Neural cell (in vitro differentiated cells): ENCODE results near the gene ASIP. TPM values are rescaled to one million over a fixed set of nuclear protein-coding genes. Genes with fewer than 3 reads are reported as not detected.

Experiments used
- H2AFZ ChIP-seq: fragments of 200-600, 300-800 bp; sonication (generic), shearing (Covaris generic); 2 replicates; pipeline ENCODE4 v1.6.0; 2014; ENCODE audit warnings: low read depth, mild to moderate bottlenecking, antibody characterized with exemption, low read length, moderate library complexity
- H3F3A ChIP-seq: fragments of 200-600 bp; shearing (Covaris generic); 2 replicates; pipeline ENCODE4 v1.6.1; 2016; ENCODE audit warnings: mild to moderate bottlenecking, moderate library complexity, mixed read lengths, antibody characterized with exemption, low read length; ENCODE audit not compliant: insufficient read depth, poor library complexity, severe bottlenecking
- H3K27ac ChIP-seq: fragments of 200-600, 300-800 bp; sonication (generic), shearing (Covaris generic); 2 replicates; pipeline ENCODE4 v1.5.1; 2014; ENCODE audit warnings: mild to moderate bottlenecking, low read length, moderate library complexity
- H3K27me3 ChIP-seq: fragments of 300-800, 200-600 bp; sonication (generic), shearing (Covaris generic); 2 replicates; pipeline ENCODE4 v1.6.0; 2014; ENCODE audit warnings: mild to moderate bottlenecking, low read depth, low read length, moderate library complexity; ENCODE audit not compliant: insufficient read depth
- H3K36me3 ChIP-seq: fragments of 300-800, 200-600 bp; sonication (generic), shearing (Covaris generic); 2 replicates; pipeline ENCODE4 v1.5.1; 2014; ENCODE audit warnings: mild to moderate bottlenecking, antibody characterized with exemption, low read length, moderate library complexity; ENCODE audit not compliant: insufficient read depth
- H3K4me2 ChIP-seq: fragments of 300-800, 200-600 bp; sonication (generic), shearing (Covaris generic); 2 replicates; pipeline ENCODE4 v1.6.0; 2014; ENCODE audit warnings: mild to moderate bottlenecking, low read length
- H3K4me3 ChIP-seq: fragments of 300-800, 200-600 bp; sonication (generic), shearing (Covaris generic); 2 replicates; pipeline ENCODE4 v1.5.1; 2014; ENCODE audit warnings: mild to moderate bottlenecking, low read length, moderate library complexity
- H3K79me2 ChIP-seq: fragments of 200-600 bp; shearing (Covaris generic); replicated peaks from 2 replicates; pipeline ENCODE4 v1.6.0; 2014; ENCODE audit warnings: mild to moderate bottlenecking, low read length, moderate library complexity; ENCODE audit not compliant: insufficient read depth
- H3K9ac ChIP-seq: fragments of 300-800, 200-600 bp; sonication (generic), shearing (Covaris generic); 2 replicates; pipeline ENCODE4 v1.6.1; 2016; ENCODE audit warnings: mild to moderate bottlenecking, low read length, mixed read lengths
- H3K9me2 ChIP-seq: fragments of 200-600 bp; shearing (Covaris generic); 2 replicates; pipeline ENCODE4 v1.6.1; 2016; ENCODE audit warnings: mild to moderate bottlenecking, low read length, mixed read lengths; ENCODE audit not compliant: insufficient read depth
- H3K9me3 ChIP-seq: fragments of 200-600, 300-800 bp; sonication (generic), shearing (Covaris generic); 2 replicates; pipeline ENCODE4 v1.6.1; 2016; ENCODE audit warnings: mild to moderate bottlenecking, mixed run types, low read length, moderate library complexity, mixed read lengths
- H4K20me1 ChIP-seq: fragments of 200-600 bp; shearing (Covaris generic); 2 replicates; pipeline ENCODE4 v1.6.1; 2016; ENCODE audit warnings: mild to moderate bottlenecking, mixed run types; ENCODE audit not compliant: insufficient read depth
- EP300 ChIP-seq: fragments of 450-650 bp; conservative IDR thresholded peaks from 2 replicates; pipeline ENCODE4 v1.6.1; 2014; ENCODE audit warnings: antibody characterized with exemption, mild to moderate bottlenecking, moderate library complexity; ENCODE audit not compliant: poor library complexity, severe bottlenecking
- EZH2 ChIP-seq: fragments of 200-600, 300-800 bp; shearing (Covaris generic), sonication (generic); IDR thresholded peaks from 2 replicates; pipeline ENCODE4 v1.6.1; 2014; ENCODE audit warnings: antibody characterized with exemption, low read length, borderline replicate concordance, mild to moderate bottlenecking; ENCODE audit not compliant: insufficient read depth, poor library complexity, severe bottlenecking
- MXI1 ChIP-seq: fragments of 450-650 bp; conservative IDR thresholded peaks from 2 replicates; pipeline ENCODE4 v1.6.1; 2014; ENCODE audit warnings: antibody characterized with exemption, mild to moderate bottlenecking; ENCODE audit not compliant: poor library complexity, severe bottlenecking
- POLR2AphosphoS5 ChIP-seq: IDR thresholded peaks from 2 replicates; pipeline ENCODE4 v1.6.1; 2012
- RAD21 ChIP-seq: fragments of 450-650 bp; conservative IDR thresholded peaks from 2 replicates; pipeline ENCODE4 v1.6.1; 2014; ENCODE audit warnings: antibody characterized with exemption, mild to moderate bottlenecking, moderate library complexity
- SMC3 ChIP-seq: fragments of 450-650 bp; conservative IDR thresholded peaks from 2 replicates; pipeline ENCODE4 v1.6.1; 2014; ENCODE audit warnings: antibody characterized with exemption, mild to moderate bottlenecking, moderate library complexity; ENCODE audit not compliant: poor library complexity
- TAF1 ChIP-seq: IDR thresholded peaks from 2 replicates; pipeline ENCODE4 v1.6.1; 2012; ENCODE audit warnings: low read depth
- polyA plus RNA-seq: library from polyadenylated mRNA; depleted of rRNA; stranded (reverse); fragments of >200 nt; gene quantifications from 2 replicates; pipeline ENCODE4 v1.2.3, GENCODE V29; 2014
- TF ChIP-seq, protein P1 (sequence below): fragments of 450-650 bp; IDR thresholded peaks from 2 replicates; pipeline ENCODE4 v1.5.1; 2014; ENCODE audit warnings: antibody characterized with exemption, mild to moderate bottlenecking, moderate library complexity; ENCODE audit not compliant: poor library complexity, severe bottlenecking
- TF ChIP-seq, protein P2 (sequence below): IDR thresholded peaks from 2 replicates; pipeline ENCODE4 v1.6.1; 2012; ENCODE audit warnings: borderline replicate concordance

The ASIP gene
- polyA plus RNA-seq, 1 donor from 2014 or later: not detected

DNA sequence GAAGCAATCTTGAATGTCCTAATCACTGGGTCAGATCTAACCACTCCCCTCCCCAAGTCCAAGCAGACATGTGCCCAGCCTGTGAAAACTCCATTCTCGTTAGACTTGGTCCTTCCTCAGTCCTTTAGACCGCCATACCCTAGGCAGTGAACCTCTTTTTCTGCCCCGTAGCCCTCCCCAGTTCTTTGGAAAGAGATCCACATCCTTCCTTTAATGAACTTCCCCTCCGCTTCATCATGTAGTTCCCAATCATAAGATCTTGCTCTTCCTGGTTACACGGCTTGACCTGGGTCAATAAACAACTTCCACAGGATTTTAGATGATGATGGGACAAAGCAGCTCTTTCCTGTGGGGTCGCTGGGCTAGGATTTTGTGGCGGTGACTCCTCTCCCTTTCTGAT lies 52.4 kb downstream of the ASIP start:
- no peak for TF ChIP-seq MXI1
- TF ChIP-seq, protein P1, sequence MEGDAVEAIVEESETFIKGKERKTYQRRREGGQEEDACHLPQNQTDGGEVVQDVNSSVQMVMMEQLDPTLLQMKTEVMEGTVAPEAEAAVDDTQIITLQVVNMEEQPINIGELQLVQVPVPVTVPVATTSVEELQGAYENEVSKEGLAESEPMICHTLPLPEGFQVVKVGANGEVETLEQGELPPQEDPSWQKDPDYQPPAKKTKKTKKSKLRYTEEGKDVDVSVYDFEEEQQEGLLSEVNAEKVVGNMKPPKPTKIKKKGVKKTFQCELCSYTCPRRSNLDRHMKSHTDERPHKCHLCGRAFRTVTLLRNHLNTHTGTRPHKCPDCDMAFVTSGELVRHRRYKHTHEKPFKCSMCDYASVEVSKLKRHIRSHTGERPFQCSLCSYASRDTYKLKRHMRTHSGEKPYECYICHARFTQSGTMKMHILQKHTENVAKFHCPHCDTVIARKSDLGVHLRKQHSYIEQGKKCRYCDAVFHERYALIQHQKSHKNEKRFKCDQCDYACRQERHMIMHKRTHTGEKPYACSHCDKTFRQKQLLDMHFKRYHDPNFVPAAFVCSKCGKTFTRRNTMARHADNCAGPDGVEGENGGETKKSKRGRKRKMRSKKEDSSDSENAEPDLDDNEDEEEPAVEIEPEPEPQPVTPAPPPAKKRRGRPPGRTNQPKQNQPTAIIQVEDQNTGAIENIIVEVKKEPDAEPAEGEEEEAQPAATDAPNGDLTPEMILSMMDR: no peak
- no peak for TF ChIP-seq EP300
- TF ChIP-seq SMC3: no peak
- TF ChIP-seq EZH2: no peak
- TF ChIP-seq TAF1: no peak
- TF ChIP-seq, protein P2, sequence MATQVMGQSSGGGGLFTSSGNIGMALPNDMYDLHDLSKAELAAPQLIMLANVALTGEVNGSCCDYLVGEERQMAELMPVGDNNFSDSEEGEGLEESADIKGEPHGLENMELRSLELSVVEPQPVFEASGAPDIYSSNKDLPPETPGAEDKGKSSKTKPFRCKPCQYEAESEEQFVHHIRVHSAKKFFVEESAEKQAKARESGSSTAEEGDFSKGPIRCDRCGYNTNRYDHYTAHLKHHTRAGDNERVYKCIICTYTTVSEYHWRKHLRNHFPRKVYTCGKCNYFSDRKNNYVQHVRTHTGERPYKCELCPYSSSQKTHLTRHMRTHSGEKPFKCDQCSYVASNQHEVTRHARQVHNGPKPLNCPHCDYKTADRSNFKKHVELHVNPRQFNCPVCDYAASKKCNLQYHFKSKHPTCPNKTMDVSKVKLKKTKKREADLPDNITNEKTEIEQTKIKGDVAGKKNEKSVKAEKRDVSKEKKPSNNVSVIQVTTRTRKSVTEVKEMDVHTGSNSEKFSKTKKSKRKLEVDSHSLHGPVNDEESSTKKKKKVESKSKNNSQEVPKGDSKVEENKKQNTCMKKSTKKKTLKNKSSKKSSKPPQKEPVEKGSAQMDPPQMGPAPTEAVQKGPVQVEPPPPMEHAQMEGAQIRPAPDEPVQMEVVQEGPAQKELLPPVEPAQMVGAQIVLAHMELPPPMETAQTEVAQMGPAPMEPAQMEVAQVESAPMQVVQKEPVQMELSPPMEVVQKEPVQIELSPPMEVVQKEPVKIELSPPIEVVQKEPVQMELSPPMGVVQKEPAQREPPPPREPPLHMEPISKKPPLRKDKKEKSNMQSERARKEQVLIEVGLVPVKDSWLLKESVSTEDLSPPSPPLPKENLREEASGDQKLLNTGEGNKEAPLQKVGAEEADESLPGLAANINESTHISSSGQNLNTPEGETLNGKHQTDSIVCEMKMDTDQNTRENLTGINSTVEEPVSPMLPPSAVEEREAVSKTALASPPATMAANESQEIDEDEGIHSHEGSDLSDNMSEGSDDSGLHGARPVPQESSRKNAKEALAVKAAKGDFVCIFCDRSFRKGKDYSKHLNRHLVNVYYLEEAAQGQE: no peak
- H3K27me3 ChIP-seq: no peaks in the 10 kb centered on the region
- H3K4me2 ChIP-seq: no peak overlapping the region
- H3K4me3 ChIP-seq: no peak overlapping the region
- no peaks in the 10 kb centered on the region for H3K9me2 ChIP-seq
- no peaks in the 10 kb centered on the region for H3F3A ChIP-seq
- H2AFZ ChIP-seq: no peak overlapping the region
- no peak overlapping the region for H3K9ac ChIP-seq
- no peaks in the 10 kb centered on the region for H3K36me3 ChIP-seq
- no peaks in the 10 kb centered on the region for H4K20me1 ChIP-seq
- H3K27ac ChIP-seq: no peak overlapping the region
- no peaks in the 10 kb centered on the region for H3K9me3 ChIP-seq
- no peaks in the 10 kb centered on the region for H3K79me2 ChIP-seq

DNA sequence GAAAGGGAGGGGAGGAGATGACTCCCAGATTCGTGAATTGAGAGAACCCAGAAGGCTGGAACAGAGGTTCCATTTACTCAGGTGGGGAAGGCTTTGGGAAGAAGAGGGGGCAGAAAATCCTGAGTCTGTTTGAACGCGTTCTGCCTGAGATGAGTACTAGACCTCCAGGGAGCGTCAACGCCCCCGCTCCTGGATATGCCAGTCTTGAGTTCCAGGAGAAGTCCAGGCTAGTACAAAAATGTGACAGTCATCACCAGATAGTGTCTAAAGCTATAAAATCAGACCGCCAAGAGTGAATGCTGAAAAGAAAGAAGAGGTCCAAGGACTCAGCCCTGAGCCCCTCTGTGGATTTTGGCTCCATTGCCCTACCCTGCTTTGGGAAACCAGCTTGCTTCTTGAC lies 53.3 kb downstream of the ASIP start:
- Histone ChIP-seq H3K9me3 (no peaks in the 10 kb centered on the region), H3K4me3 (no peak overlapping the region), H2AFZ (no peak overlapping the region), H4K20me1 (no peaks in the 10 kb centered on the region), H3K79me2 (no peaks in the 10 kb centered on the region), H3K36me3 (no peaks in the 10 kb centered on the region), H3K9me2 (no peaks in the 10 kb centered on the region), H3K27me3 (no peaks in the 10 kb centered on the region), H3F3A (no peaks in the 10 kb centered on the region), H3K9ac (no peak overlapping the region), H3K27ac (no peak overlapping the region), H3K4me2 (no peak overlapping the region)
- TF ChIP-seq, protein P2: no peak
- no peak for TF ChIP-seq POLR2AphosphoS5
- TF ChIP-seq MXI1: no peak
- no peak for TF ChIP-seq TAF1
- TF ChIP-seq SMC3: no peak
- no peak for TF ChIP-seq EZH2
- TF ChIP-seq RAD21: no peak
